Endodermal cell (in vitro differentiated cells): Measurements from ENCODE around the gene CDK4. TPM values are rescaled to one million over a fixed set of nuclear protein-coding genes. Genes with fewer than 3 reads are reported as not detected.
A peak's percentile ranks its signal among the peaks of the same experiment; 100 is the strongest.

Experiments
- DNase-seq: peaks from one replicate; pipeline ENCODE4 v3.0.0-alpha.2; 2017
- H3K27ac ChIP-seq: 2 replicates; pipeline ENCODE4 v1.5.1; 2013; ENCODE audit warnings: mild to moderate bottlenecking, low read depth, low read length, moderate library complexity
- H3K27me3 ChIP-seq: 2 replicates; pipeline ENCODE4 v1.6.1; 2013; ENCODE audit warnings: mild to moderate bottlenecking, low read length, moderate library complexity; ENCODE audit not compliant: insufficient read depth, control insufficient read depth, poor library complexity, severe bottlenecking
- H3K36me3 ChIP-seq: 2 replicates; pipeline ENCODE4 v1.7.0; 2013; ENCODE audit warnings: mild to moderate bottlenecking, low read length, moderate library complexity; ENCODE audit not compliant: control insufficient read depth, insufficient read depth
- H3K4me1 ChIP-seq: one replicate; pipeline ENCODE4 v1.7.0; 2013; ENCODE audit warnings: low read length; ENCODE audit not compliant: control insufficient read depth, insufficient read depth
- H3K4me3 ChIP-seq: 2 replicates; pipeline ENCODE4 v1.5.1; 2013; ENCODE audit warnings: mild to moderate bottlenecking, low read length, moderate library complexity
- H3K9ac ChIP-seq: 2 replicates; pipeline ENCODE4 v1.6.1; 2013; ENCODE audit warnings: mild to moderate bottlenecking, low read length, moderate library complexity; ENCODE audit not compliant: poor library complexity, severe bottlenecking; ENCODE audit errors: extremely low read depth
- H3K9me3 ChIP-seq: 2 replicates; pipeline ENCODE4 v1.6.1; 2013; ENCODE audit warnings: mild to moderate bottlenecking, low read length, moderate library complexity; ENCODE audit not compliant: control insufficient read depth
- H3K27ac Mint-ChIP-seq: 2 replicates; pipeline ENCODE4 v1.8.0; 2020; ENCODE audit warnings: mixed read lengths
- H3K27me3 Mint-ChIP-seq: 2 replicates; pipeline ENCODE4 v1.8.0; 2021; ENCODE audit warnings: mild to moderate bottlenecking, mixed read lengths; ENCODE audit not compliant: insufficient read depth
- H3K36me3 Mint-ChIP-seq: 2 replicates; pipeline ENCODE4 v1.8.0; 2020; ENCODE audit warnings: low read depth, mixed read lengths
- H3K4me1 Mint-ChIP-seq: 2 replicates; pipeline ENCODE4 v1.8.0; 2020; ENCODE audit warnings: mixed read lengths
- H3K4me3 Mint-ChIP-seq: 2 replicates; pipeline ENCODE4 v1.8.0; 2020; ENCODE audit warnings: mild to moderate bottlenecking, moderate library complexity, mixed read lengths
- H3K9me3 Mint-ChIP-seq: 2 replicates; pipeline ENCODE4 v1.8.0; 2020; ENCODE audit warnings: mild to moderate bottlenecking, mixed read lengths
- WGBS, 2 experiments: methylation state at CpG; one replicate each; pipeline versions ENCODE4 v1.1.5 to v1.1.7; 2013; ENCODE audit warnings: missing lambda C conversion rate in 2 of 2, mixed read lengths in 1 of 2; ENCODE audit not compliant: insufficient coverage in 1 of 2, insufficient read length in 1 of 2; 5-methylcytosine and 5-hydroxymethylcytosine counted together
- total RNA-seq, 2 donors: library from RNA; stranded (reverse); fragmentation: NEBNext Ultra II Directional in 1 of 2; extraction: Animal tissue kit (Norgen Biotek cat#: 25700) in 1 of 2; gene quantifications; 2 replicates in 1 of 2; 3 replicates in 1 of 2; pipeline ENCODE4 v1.2.1, GENCODE V29; 2021
- TF ChIP-seq, protein P1 (sequence below): fragments of 200-600 bp; sonication (generic); conservative IDR thresholded peaks from 2 replicates; pipeline ENCODE4 v1.5.0; 2021; ENCODE audit warnings: antibody characterized with exemption, mild to moderate bottlenecking

The CDK4 gene
- total RNA-seq, 2 donors from 2014 or later: 144 to 186 TPM

DNA sequence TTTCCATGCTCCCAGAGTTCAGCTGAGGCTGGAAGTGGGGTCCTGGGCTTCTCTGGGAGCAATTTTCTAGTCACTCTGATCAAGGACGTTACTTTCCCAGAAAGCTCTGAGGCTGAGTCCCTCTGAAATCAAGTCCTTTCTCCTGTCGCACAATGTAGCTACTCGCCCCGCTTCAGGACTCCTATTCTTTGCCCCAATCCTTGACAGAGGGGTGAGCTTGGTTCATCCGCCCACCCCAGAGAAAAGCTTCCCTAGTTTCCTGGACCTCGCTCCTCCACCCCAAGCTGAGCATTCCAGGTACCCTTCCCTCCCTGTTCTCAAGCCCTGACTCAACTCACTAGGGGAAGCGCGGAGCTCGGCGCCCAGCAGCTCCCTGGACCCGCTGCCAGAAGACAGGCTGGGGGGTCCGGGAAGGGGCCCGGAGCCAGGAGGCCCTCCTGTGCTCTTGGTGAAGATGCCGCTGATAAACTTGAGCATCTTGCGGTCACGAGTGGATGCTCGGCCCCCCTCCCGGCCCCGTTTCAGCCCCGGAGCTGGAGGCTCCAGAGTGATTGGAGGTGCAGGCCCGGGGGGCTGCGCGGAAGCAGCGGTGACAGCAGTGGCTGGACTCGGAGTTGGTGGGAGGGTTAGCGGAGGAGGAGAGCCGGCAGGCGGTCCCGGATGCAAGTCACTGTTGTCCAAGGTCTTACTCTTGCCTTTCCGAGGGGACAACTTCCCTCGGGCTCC lies 15.2 kb downstream of the CDK4 start:
- Mint-ChIP-seq H3K4me1 (peaks cover 8% of the 10 kb centered on the region), H3K9me3 (no peaks in the 10 kb centered on the region), H3K4me3 (peak overlapping the region; percentile 41), H3K36me3 (no peaks in the 10 kb centered on the region), H3K27me3 (peaks cover 94% of the 10 kb centered on the region), H3K27ac (no peak overlapping the region)
- Histone ChIP-seq H3K9ac (no peak overlapping the region), H3K4me3 (peak overlapping the region; percentile 58), H3K4me1 (no peaks in the 10 kb centered on the region), H3K9me3 (no peaks in the 10 kb centered on the region), H3K27me3 (peaks cover 100% of the 10 kb centered on the region), H3K27ac (no peak overlapping the region), H3K36me3 (no peaks in the 10 kb centered on the region)
- peak; percentile 78 for DNase-seq
- TF ChIP-seq, protein P1, sequence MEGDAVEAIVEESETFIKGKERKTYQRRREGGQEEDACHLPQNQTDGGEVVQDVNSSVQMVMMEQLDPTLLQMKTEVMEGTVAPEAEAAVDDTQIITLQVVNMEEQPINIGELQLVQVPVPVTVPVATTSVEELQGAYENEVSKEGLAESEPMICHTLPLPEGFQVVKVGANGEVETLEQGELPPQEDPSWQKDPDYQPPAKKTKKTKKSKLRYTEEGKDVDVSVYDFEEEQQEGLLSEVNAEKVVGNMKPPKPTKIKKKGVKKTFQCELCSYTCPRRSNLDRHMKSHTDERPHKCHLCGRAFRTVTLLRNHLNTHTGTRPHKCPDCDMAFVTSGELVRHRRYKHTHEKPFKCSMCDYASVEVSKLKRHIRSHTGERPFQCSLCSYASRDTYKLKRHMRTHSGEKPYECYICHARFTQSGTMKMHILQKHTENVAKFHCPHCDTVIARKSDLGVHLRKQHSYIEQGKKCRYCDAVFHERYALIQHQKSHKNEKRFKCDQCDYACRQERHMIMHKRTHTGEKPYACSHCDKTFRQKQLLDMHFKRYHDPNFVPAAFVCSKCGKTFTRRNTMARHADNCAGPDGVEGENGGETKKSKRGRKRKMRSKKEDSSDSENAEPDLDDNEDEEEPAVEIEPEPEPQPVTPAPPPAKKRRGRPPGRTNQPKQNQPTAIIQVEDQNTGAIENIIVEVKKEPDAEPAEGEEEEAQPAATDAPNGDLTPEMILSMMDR: no peak
- 4 to 5% methylated on average over 19 to 31 of the region's 31 CpGs for WGBS, 2 experiments

DNA sequence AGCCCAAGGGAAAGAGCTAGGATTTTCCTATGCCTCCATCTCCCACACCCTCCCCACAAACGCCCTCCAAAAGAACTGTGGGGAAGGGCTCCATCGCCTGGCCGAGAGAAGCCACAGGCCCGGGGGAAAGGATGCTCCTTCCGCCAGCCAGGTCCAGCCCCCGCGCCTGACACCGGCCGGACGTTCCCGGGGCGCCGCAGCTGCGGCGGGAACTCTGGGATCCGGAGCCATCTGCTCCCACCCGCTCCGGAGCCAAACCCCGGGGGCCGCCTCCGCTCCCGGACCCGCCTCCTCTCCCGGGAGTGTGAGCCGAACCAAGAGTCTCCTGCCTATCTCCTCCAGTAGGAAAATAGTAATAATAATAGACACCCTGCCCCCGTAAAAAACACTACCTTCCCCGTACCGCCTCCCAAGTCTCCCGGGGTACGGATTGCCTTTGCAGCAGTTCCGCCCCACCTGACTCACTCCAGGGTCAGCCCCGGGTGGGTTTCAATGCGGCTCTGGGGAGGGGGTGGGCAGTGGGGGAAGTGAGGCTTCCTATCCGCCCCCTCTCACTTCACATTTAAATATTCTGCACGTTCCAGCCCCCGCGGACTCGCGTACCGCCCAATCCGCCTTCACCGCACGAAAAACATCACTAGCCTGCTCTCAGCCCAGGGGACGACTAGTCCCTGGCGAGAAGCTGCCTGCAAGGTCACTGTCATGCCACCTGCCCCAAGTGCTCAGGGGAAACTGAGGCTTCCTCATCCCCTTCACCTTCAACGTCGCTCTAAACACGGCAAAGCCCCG lies 16.0 kb downstream of the CDK4 start:
- Histone ChIP-seq H3K4me1 (no peaks in the 10 kb centered on the region), H3K9ac (no peak overlapping the region), H3K27me3 (peaks cover 100% of the 10 kb centered on the region), H3K4me3 (peak overlapping the region; percentile 58), H3K27ac (no peak overlapping the region), H3K36me3 (no peaks in the 10 kb centered on the region), H3K9me3 (no peaks in the 10 kb centered on the region)
- DNase-seq: peak; percentile 92
- Mint-ChIP-seq H3K9me3 (no peaks in the 10 kb centered on the region), H3K4me3 (peak overlapping the region; percentile 41), H3K27ac (no peak overlapping the region), H3K36me3 (no peaks in the 10 kb centered on the region), H3K27me3 (peaks cover 94% of the 10 kb centered on the region), H3K4me1 (peaks cover 8% of the 10 kb centered on the region)
- TF ChIP-seq, protein P1: peak; percentile 67
- WGBS, 2 experiments: 0 to 1% methylated on average over 5 to 46 of the region's 49 CpGs

DNA sequence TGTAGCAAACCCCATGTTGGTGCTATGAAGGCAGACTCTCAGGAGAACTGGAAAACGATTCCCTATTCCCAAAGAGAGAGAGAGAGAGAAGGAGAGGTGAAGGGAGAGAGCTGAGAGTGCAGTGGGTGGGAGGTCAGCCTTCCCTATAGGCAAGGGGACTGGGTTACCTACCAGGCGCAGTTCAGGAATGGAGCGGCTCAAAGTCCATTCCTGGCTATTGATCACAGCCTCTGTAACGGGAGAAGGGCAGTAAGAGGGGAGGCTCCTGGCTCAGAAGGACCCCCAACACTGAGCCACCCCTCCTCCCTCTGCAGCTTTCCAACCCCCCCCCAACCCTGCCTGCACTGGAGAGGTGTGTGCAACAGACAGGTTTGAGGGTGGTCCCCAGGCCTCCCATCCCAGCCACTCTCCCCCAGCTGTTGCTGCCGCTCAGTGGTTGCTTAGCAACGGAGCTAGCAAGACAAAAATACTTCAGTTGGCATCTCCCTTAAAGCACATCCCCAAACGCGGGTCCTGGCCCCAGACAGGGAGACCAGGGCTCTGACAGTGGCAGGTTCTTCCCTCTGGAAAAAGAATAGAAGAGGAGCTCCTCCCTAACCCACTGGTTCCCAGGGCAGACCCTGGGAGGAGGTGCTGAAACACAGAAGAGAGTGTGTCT lies 16.8 kb downstream of the CDK4 start:
- WGBS, 2 experiments: 0 to 21% methylated on average over 2 to 8 of the region's 8 CpGs
- H3K27me3 ChIP-seq: peaks cover 100% of the 10 kb centered on the region
- TF ChIP-seq, protein P1: no peak
- no peaks in the 10 kb centered on the region for H3K9me3 ChIP-seq
- H3K27ac ChIP-seq: no peak overlapping the region
- Mint-ChIP-seq H3K27ac (no peak overlapping the region), H3K27me3 (peaks cover 94% of the 10 kb centered on the region), H3K4me3 (no peak overlapping the region), H3K9me3 (no peaks in the 10 kb centered on the region), H3K4me1 (peaks cover 8% of the 10 kb centered on the region), H3K36me3 (no peaks in the 10 kb centered on the region)
- no peaks in the 10 kb centered on the region for H3K4me1 ChIP-seq
- no peak overlapping the region for H3K4me3 ChIP-seq
- no peaks in the 10 kb centered on the region for H3K36me3 ChIP-seq
- no peak for DNase-seq
- H3K9ac ChIP-seq: no peak overlapping the region
